T-cell (primary cell): ENCODE measurements around the gene CFAP77. TPM values are rescaled to one million over a fixed set of nuclear protein-coding genes. Genes with fewer than 3 reads are reported as not detected.

Experiments
- ATAC-seq, 4 experiments: fragments of 200-7000 bp in 3 of 4; fragments of 150-1000 bp in 1 of 4; cut with Tn5 transposase; replicated peaks in 1 of 4; 1 replicate in 3 of 4; 2 replicates in 1 of 4; pipeline ENCODE4 v1.10.0; 2021; ENCODE audit warnings: moderate library complexity in 3 of 4, mild to moderate bottlenecking in 2 of 4, moderate number of reproducible peaks in 1 of 4
- CTCF ChIA-PET, 2 donors: fragments of 300-600 bp; sonication (Branson Sonifier 250); formaldehyde crosslinking; loops; one replicate each; lab custom pipeline; 2022; ENCODE audit warnings: antibody characterized with exemption in 2 of 2; lab: Charles Lee
- POLR2A ChIA-PET, 2 donors: fragments of 300-600 bp; sonication (Branson Sonifier 250); formaldehyde crosslinking; loops; one replicate each; lab custom pipeline; 2022; ENCODE audit warnings: antibody characterized with exemption in 2 of 2; lab: Charles Lee
- DNase-seq, 35 experiments: peaks; one replicate each; pipeline versions ENCODE4 v3.0.0 to v3.0.0-alpha.2; 2013 to 2023
- H3K27ac ChIP-seq: one replicate; pipeline ENCODE4 v1.5.1; 2013; ENCODE audit warnings: low read length
- H3K27me3 ChIP-seq, 2 experiments: replicated peaks in 1 of 2; 1 replicate in 1 of 2; 2 replicates in 1 of 2; pipeline versions ENCODE4 v1.6.1 to v1.7.0; 2013; ENCODE audit warnings: low read length in 1 of 2, mixed read lengths in 1 of 2; ENCODE audit not compliant: control insufficient read depth in 2 of 2, insufficient read depth in 2 of 2; ENCODE audit errors: extremely low read depth in 1 of 2
- H3K36me3 ChIP-seq, 2 donors: 1 replicate in 1 of 2; 2 replicates in 1 of 2; pipeline versions ENCODE4 v1.6.1 to v1.7.0; 2013; ENCODE audit warnings: low read length in 1 of 2; ENCODE audit not compliant: control insufficient read depth in 2 of 2, insufficient read depth in 1 of 2; ENCODE audit errors: extremely low read depth in 1 of 2
- H3K4me1 ChIP-seq, 2 experiments: 1 replicate in 1 of 2; 2 replicates in 1 of 2; pipeline versions ENCODE4 v1.6.1 to v1.7.0; 2013; ENCODE audit warnings: low read length in 2 of 2, mixed read lengths in 1 of 2; ENCODE audit not compliant: insufficient read depth in 2 of 2, control insufficient read depth in 1 of 2; ENCODE audit errors: extremely low read depth in 1 of 2
- H3K4me3 ChIP-seq, 2 donors: 1 replicate in 1 of 2; 2 replicates in 1 of 2; pipeline versions ENCODE4 v1.5.1 to v1.7.0; 2013; ENCODE audit warnings: mild to moderate bottlenecking in 2 of 2, low read length in 1 of 2, moderate library complexity in 1 of 2; ENCODE audit not compliant: control insufficient read depth in 1 of 2; ENCODE audit errors: extremely low read depth in 1 of 2
- H3K9me3 ChIP-seq: 2 replicates; pipeline ENCODE4 v1.7.0; 2013
- H3K27ac Mint-ChIP-seq, 2 donors: one replicate each; pipeline ENCODE4 v1.8.0; 2020 to 2021; ENCODE audit warnings: mild to moderate bottlenecking in 2 of 2, mixed read lengths in 2 of 2
- H3K27me3 Mint-ChIP-seq, 2 donors: one replicate each; pipeline ENCODE4 v1.8.0; 2021 to 2022; ENCODE audit warnings: mixed read lengths in 2 of 2
- H3K36me3 Mint-ChIP-seq: one replicate; pipeline ENCODE4 v1.8.0; 2021; ENCODE audit warnings: mixed read lengths
- H3K4me1 Mint-ChIP-seq, 3 donors: one replicate each; pipeline ENCODE4 v1.8.0; 2020 to 2022; ENCODE audit warnings: mixed read lengths in 3 of 3, mild to moderate bottlenecking in 1 of 3
- H3K4me3 Mint-ChIP-seq, 3 donors: one replicate each; pipeline ENCODE4 v1.8.0; 2020 to 2022; ENCODE audit warnings: mild to moderate bottlenecking in 3 of 3, mixed read lengths in 3 of 3, moderate library complexity in 3 of 3
- H3K9me3 Mint-ChIP-seq, 3 donors: one replicate each; pipeline ENCODE4 v1.8.0; 2020 to 2022; ENCODE audit warnings: mixed read lengths in 3 of 3
- WGBS: methylation state at CpG from one replicate; pipeline ENCODE4 v1.1.5; 2013; ENCODE audit warnings: missing lambda C conversion rate; ENCODE audit not compliant: insufficient coverage; 5-methylcytosine and 5-hydroxymethylcytosine counted together
- total RNA-seq, 35 experiments: library from RNA in 6 of 35; stranded (reverse) in 6 of 35; fragments of 120-200 nt in 1 of 35; gene quantifications; one replicate each; pipeline versions ENCODE4 v1.2.1 to v1.2.4 and lab custom pipeline; 2013 to 2026

The CFAP77 gene
- total RNA-seq, 5 donors from 2014 or later (not counting 1 experiment from before 2014, with no cell fraction given) = not detected

- H3K4me3 Mint-ChIP-seq = no peak overlapping the region
- no peaks in the 10 kb centered on the region for H3K9me3 ChIP-seq
- CTCF ChIA-PET = no interaction called here
Observed at GRCh38 chr9:132616725-132617124, 206.7 kb downstream of the CFAP77 start.

GRCh38 chr9:132622159-132622558 lies 212.1 kb downstream of the CFAP77 start:
- POLR2A ChIA-PET = no interaction called here
- Histone ChIP-seq H3K9me3 (no peaks in the 10 kb centered on the region), H3K27me3 (no peaks in the 10 kb centered on the region), H3K4me1 (no peaks in the 10 kb centered on the region), H3K36me3 (peaks cover 4 to 58% of the 10 kb centered on the region in 2 donors), H3K27ac (no peak overlapping the region), H3K4me3 (no peak overlapping the region)
- CTCF ChIA-PET = interaction anchor here in 1 of 2 donors (0.5 to 0.6 kb wide), 2 partner anchors 210 to 765 kb away, joined by 3 read pairs; no protein-coding TSS in a partner anchor
- no peak overlapping the region for H3K27ac Mint-ChIP-seq
- ATAC-seq (no peak), DNase-seq (no peak)
- no peaks in the 10 kb centered on the region for H3K9me3 Mint-ChIP-seq
- H3K4me3 Mint-ChIP-seq = no peak overlapping the region
- H3K36me3 Mint-ChIP-seq = peaks cover 74% of the 10 kb centered on the region
- H3K27me3 Mint-ChIP-seq = no peaks in the 10 kb centered on the region
- H3K4me1 Mint-ChIP-seq = no peaks in the 10 kb centered on the region
- WGBS = 100% methylated on average over 4 of the region's 5 CpGs

More at GRCh38 chr9:132616725-132617124, 206.7 kb downstream of the CFAP77 start:
- Histone ChIP-seq H3K27ac (no peak overlapping the region), H3K4me3 (no peak overlapping the region), H3K27me3 (no peaks in the 10 kb centered on the region), H3K36me3 (peaks cover 9 to 57% of the 10 kb centered on the region in 2 donors), H3K4me1 (no peaks in the 10 kb centered on the region)
- DNase-seq (no peak), ATAC-seq (no peak)
- Mint-ChIP-seq H3K36me3 (peaks cover 78% of the 10 kb centered on the region), H3K27me3 (no peaks in the 10 kb centered on the region), H3K27ac (no peak overlapping the region), H3K9me3 (no peaks in the 10 kb centered on the region), H3K4me1 (no peaks in the 10 kb centered on the region)
- POLR2A ChIA-PET = no interaction called here
- WGBS = 92% methylated on average over 3 of the region's 5 CpGs

Other genes starting within 250 kb of the CFAP77 start
- gene NTNG2, start 248.2 kb upstream of the CFAP77 start, total RNA-seq = 10 to 100 TPM in 1 of 5 donors, 1 to 10 TPM in 4; 4.8 to 14.1 (median 7.8) TPM
- 10 to 100 TPM; 63.9 to 73.2 (median 65.0) TPM for gene SETX, start 55.2 kb upstream of the CFAP77 start, total RNA-seq
- 10 to 100 TPM; 12.5 to 20.9 (median 19.2) TPM for gene TTF1, start 3.4 kb upstream of the CFAP77 start, total RNA-seq
- gene BARHL1, start 172.4 kb downstream of the CFAP77 start, total RNA-seq = not detected